Dedifferentiated amniotic fluid mesenchymal stem cell (primary cell): ENCODE results near the gene DNAJC22.

Experiments used
- DNase-seq: peaks from one replicate; pipeline ENCODE4 v3.0.0-alpha.2; 2016; ENCODE audit errors: extremely low spot score

The DNAJC22 gene

GRCh38 chr12:49345051-49345824, 1.4 kb upstream of the DNAJC22 start:
- DNase-seq: no peak

GRCh38 chr12:49345825-49346658, 646 bp upstream of the DNAJC22 start:
- DNase-seq: no peak

GRCh38 chr12:49347311-49348193, 864 bp downstream of the DNAJC22 start:
- DNase-seq: no peak

- DNase-seq: no peak
Measured at GRCh38 chr12:49348781-49349180, 2.1 kb downstream of the DNAJC22 start.

GRCh38 chr12:49349266-49349665, 2.6 kb downstream of the DNAJC22 start:
- no peak for DNase-seq

- no peak for DNase-seq
Measured at GRCh38 chr12:49352351-49352750, 5.7 kb downstream of the DNAJC22 start.

- DNase-seq: no peak
Measured at GRCh38 chr12:49355913-49356312, 9.2 kb downstream of the DNAJC22 start.

- DNase-seq: peak; percentile 73
Measured at GRCh38 chr12:49357103-49357678, 10.5 kb downstream of the DNAJC22 start.

- DNase-seq: peak; percentile 45
Measured at GRCh38 chr12:49358483-49359141, 11.9 kb downstream of the DNAJC22 start.

- no peak for DNase-seq
Measured at GRCh38 chr12:49359671-49360070, 13.0 kb downstream of the DNAJC22 start.

GRCh38 chr12:49362077-49362476, 15.4 kb downstream of the DNAJC22 start:
- DNase-seq: no peak

GRCh38 chr12:49364989-49365388, 18.3 kb downstream of the DNAJC22 start:
- no peak for DNase-seq

- no peak for DNase-seq
Measured at GRCh38 chr12:49365542-49365941, 18.9 kb downstream of the DNAJC22 start.

- DNase-seq: no peak
Measured at GRCh38 chr12:49366096-49366651, 19.5 kb downstream of the DNAJC22 start.

- peak; percentile 82 for DNase-seq
Measured at GRCh38 chr12:49366652-49367380, 20.1 kb downstream of the DNAJC22 start.

- DNase-seq: no peak
Measured at GRCh38 chr12:49367381-49368239, 20.9 kb downstream of the DNAJC22 start, which contains the start of gene SPATS2. TSS of gene SPATS2 (plus strand) at chr12:49367462. CDS start at chr12:49461013, 93,551 bp downstream.

GRCh38 chr12:49368240-49368600, 21.5 kb downstream of the DNAJC22 start:
- DNase-seq: no peak

GRCh38 chr12:49369411-49370145, 22.9 kb downstream of the DNAJC22 start:
- no peak for DNase-seq
